HEK293 (cell line): ENCODE data around the gene TFAP2C.

Source experiments
- ZEB2 ChIP-seq: fragments of 450-650 bp; formaldehyde crosslinking; IDR thresholded peaks from 2 replicates; pipeline ENCODE4 v1.5.1; 2016; ENCODE audit warnings: missing biosample characterization, missing genetic modification characterization
- TF ChIP-seq, protein P1 (sequence below): fragments of 450-650 bp; formaldehyde crosslinking; IDR thresholded peaks from 2 replicates; pipeline ENCODE4 v1.5.1; 2016; ENCODE audit warnings: missing biosample characterization, missing genetic modification characterization
- TF ChIP-seq, protein P2 (sequence below): fragments of 450-650 bp; formaldehyde crosslinking; IDR thresholded peaks from 2 replicates; pipeline ENCODE4 v1.5.1; 2017; ENCODE audit warnings: missing biosample characterization, mild to moderate bottlenecking, missing genetic modification characterization, moderate library complexity

DNA sequence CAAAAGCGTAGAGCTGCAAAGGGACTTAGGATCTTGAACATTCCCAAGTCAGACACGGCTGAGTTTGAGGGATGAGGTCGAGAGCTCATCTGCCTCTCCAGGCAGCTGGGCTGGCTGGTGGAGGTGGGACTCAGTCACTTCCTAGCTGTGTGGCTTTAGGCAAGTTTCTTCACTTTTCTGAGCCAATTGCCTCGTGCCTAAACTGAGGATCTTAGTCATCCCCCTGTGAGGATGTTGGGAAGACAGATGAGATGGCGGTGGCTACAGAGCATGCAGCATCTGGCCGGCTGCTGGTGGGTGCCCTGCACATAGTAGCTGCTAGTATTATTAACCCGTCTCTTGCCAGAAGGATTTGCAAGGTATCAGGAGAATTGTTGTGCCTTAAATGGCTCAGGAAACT, 27.5 kb downstream of the TFAP2C start:
- no peak for TF ChIP-seq ZEB2 (tag by site-specific recombination)
- TF ChIP-seq, protein P1, sequence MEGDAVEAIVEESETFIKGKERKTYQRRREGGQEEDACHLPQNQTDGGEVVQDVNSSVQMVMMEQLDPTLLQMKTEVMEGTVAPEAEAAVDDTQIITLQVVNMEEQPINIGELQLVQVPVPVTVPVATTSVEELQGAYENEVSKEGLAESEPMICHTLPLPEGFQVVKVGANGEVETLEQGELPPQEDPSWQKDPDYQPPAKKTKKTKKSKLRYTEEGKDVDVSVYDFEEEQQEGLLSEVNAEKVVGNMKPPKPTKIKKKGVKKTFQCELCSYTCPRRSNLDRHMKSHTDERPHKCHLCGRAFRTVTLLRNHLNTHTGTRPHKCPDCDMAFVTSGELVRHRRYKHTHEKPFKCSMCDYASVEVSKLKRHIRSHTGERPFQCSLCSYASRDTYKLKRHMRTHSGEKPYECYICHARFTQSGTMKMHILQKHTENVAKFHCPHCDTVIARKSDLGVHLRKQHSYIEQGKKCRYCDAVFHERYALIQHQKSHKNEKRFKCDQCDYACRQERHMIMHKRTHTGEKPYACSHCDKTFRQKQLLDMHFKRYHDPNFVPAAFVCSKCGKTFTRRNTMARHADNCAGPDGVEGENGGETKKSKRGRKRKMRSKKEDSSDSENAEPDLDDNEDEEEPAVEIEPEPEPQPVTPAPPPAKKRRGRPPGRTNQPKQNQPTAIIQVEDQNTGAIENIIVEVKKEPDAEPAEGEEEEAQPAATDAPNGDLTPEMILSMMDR (tag by site-specific recombination) = no peak
- TF ChIP-seq, protein P2, sequence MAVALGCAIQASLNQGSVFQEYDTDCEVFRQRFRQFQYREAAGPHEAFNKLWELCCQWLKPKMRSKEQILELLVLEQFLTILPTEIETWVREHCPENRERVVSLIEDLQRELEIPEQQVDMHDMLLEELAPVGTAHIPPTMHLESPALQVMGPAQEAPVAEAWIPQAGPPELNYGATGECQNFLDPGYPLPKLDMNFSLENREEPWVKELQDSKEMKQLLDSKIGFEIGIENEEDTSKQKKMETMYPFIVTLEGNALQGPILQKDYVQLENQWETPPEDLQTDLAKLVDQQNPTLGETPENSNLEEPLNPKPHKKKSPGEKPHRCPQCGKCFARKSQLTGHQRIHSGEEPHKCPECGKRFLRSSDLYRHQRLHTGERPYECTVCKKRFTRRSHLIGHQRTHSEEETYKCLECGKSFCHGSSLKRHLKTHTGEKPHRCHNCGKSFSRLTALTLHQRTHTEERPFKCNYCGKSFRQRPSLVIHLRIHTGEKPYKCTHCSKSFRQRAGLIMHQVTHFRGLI (tag by site-specific recombination) = no peak
